Astrocyte of the spinal cord (primary cell): ENCODE results near the gene PNMT.
A peak's percentile ranks its signal among the peaks of the same experiment; 100 is the strongest.

Source experiments
- DNase-seq: peaks from one replicate; pipeline ENCODE4 v3.0.0; 2011; ENCODE audit warnings: low read depth, low spot score
- H3K4me3 ChIP-seq: 2 replicates; pipeline ENCODE4 v1.5.1; 2011; ENCODE audit warnings: low read depth, mild to moderate bottlenecking, low read length, moderate library complexity
- CTCF ChIP-seq: IDR thresholded peaks from 2 replicates; pipeline ENCODE4 v1.5.1; 2012; ENCODE audit warnings: low read depth, mild to moderate bottlenecking, low read length, inconsistent platforms
- in situ Hi-C: cut with HindIII; loops from 2 replicates; pipeline ENCODE4 v1.10.0; 2017; ENCODE audit warnings: low sequenced_read_pairs

Gene PNMT

GRCh38 chr17:39687101-39687545, 18.9 kb downstream of the PNMT start:
- TF ChIP-seq CTCF, result no peak
- in situ Hi-C loops, result no loop called here
- no peak for DNase-seq
- peak overlapping the region; percentile 76 for H3K4me3 ChIP-seq

GRCh38 chr17:39687546-39688474, 19.6 kb downstream of the PNMT start, which contains the start of gene PGAP3:
PGAP3 (minus strand) TSS chr17:39688057; CDS start chr17:39688014, 43 bp downstream.
- TF ChIP-seq CTCF, result no peak
- in situ Hi-C loops, result no loop called here
- DNase-seq, result peak; percentile 96
- peak within 1 kb of the TSS; percentile 76 for H3K4me3 ChIP-seq

- H3K4me3 ChIP-seq, result peak overlapping the region; percentile 76
- in situ Hi-C loops, result no loop called here
- no peak for DNase-seq
- no peak for TF ChIP-seq CTCF
Observed at GRCh38 chr17:39688475-39688835, 20.2 kb downstream of the PNMT start.

- peak overlapping the region; percentile 76 for H3K4me3 ChIP-seq
- no peak for DNase-seq
- in situ Hi-C loops, result no loop called here
- no peak for TF ChIP-seq CTCF
Observed at GRCh38 chr17:39688945-39689344, 20.7 kb downstream of the PNMT start.

GRCh38 chr17:39694593-39694992, 26.3 kb downstream of the PNMT start:
- in situ Hi-C loops, result no loop called here
- no peak for DNase-seq
- no peak overlapping the region for H3K4me3 ChIP-seq
- no peak for TF ChIP-seq CTCF

- no peak for TF ChIP-seq CTCF
- no peak overlapping the region for H3K4me3 ChIP-seq
- in situ Hi-C loops, result no loop called here
Observed at GRCh38 chr17:39695089-39695474, 26.8 kb downstream of the PNMT start.

More at GRCh38 chr17:39695089-39695474, 26.8 kb downstream of the PNMT start:
- no peak for DNase-seq
